ENCODE measurements around the gene TMEM179. TPM values are rescaled to one million over a fixed set of nuclear protein-coding genes. Genes with fewer than 3 reads are reported as not detected.

Gene TMEM179
- total RNA-seq, 1 donor from 2014 or later, result 20.2 TPM

GRCh38 chr14:104609666-104610065 is 5.1 kb upstream of the TMEM179 start:
- Mint-ChIP-seq H3K36me3 (ENCODE audit: low read depth) (no peaks in the 10 kb centered on the region), H3K4me1 (peaks cover 7% of the 10 kb centered on the region), H3K27ac (ENCODE audit: unreplicated experiment) (no peak overlapping the region), H3K27me3 (ENCODE audit: low read depth) (peaks cover 70% of the 10 kb centered on the region), H3K9me3 (peaks cover 5% of the 10 kb centered on the region), H3K4me3 (no peak overlapping the region)
- no peak for DNase-seq (ENCODE audit: low read depth, low spot score)
- TF ChIP-seq CTCF (conservative IDR thresholded peaks at IDR 0.05), result no peak

- DNase-seq (ENCODE audit: low read depth, low spot score), result no peak
- Mint-ChIP-seq H3K4me3 (peak overlapping the region; percentile 84), H3K27ac (ENCODE audit: unreplicated experiment) (no peak overlapping the region), H3K4me1 (peaks cover 20% of the 10 kb centered on the region), H3K27me3 (ENCODE audit: low read depth) (peaks cover 53% of the 10 kb centered on the region), H3K9me3 (no peaks in the 10 kb centered on the region), H3K36me3 (ENCODE audit: low read depth) (no peaks in the 10 kb centered on the region)
- no peak for TF ChIP-seq CTCF (conservative IDR thresholded peaks at IDR 0.05)
These were observed 716 bp downstream of the TMEM179 start for GRCh38 chr14:104603711-104604401.

GRCh38 chr14:104602933-104603325 is 1.6 kb downstream of the TMEM179 start:
- Mint-ChIP-seq H3K4me3 (no peak overlapping the region), H3K4me1 (peaks cover 20% of the 10 kb centered on the region), H3K27me3 (ENCODE audit: low read depth) (peaks cover 44% of the 10 kb centered on the region), H3K36me3 (ENCODE audit: low read depth) (no peaks in the 10 kb centered on the region), H3K9me3 (no peaks in the 10 kb centered on the region), H3K27ac (ENCODE audit: unreplicated experiment) (no peak overlapping the region)
- no peak for DNase-seq (ENCODE audit: low read depth, low spot score)
- no peak for TF ChIP-seq CTCF (conservative IDR thresholded peaks at IDR 0.05)

GRCh38 chr14:104602315-104602932 is 2.1 kb downstream of the TMEM179 start:
- TF ChIP-seq CTCF (conservative IDR thresholded peaks at IDR 0.05), result no peak
- H3K27ac Mint-ChIP-seq (ENCODE audit: unreplicated experiment), result no peak overlapping the region
- no peaks in the 10 kb centered on the region for H3K9me3 Mint-ChIP-seq
- peaks cover 20% of the 10 kb centered on the region for H3K4me1 Mint-ChIP-seq
- no peaks in the 10 kb centered on the region for H3K36me3 Mint-ChIP-seq (ENCODE audit: low read depth)
- peaks cover 39% of the 10 kb centered on the region for H3K27me3 Mint-ChIP-seq (ENCODE audit: low read depth)
- H3K4me3 Mint-ChIP-seq, result no peak overlapping the region
- DNase-seq (ENCODE audit: low read depth, low spot score), result no peak

GRCh38 chr14:104601786-104602185 is 2.8 kb downstream of the TMEM179 start:
- H3K36me3 Mint-ChIP-seq (ENCODE audit: low read depth), result no peaks in the 10 kb centered on the region
- H3K27ac Mint-ChIP-seq (ENCODE audit: unreplicated experiment), result no peak overlapping the region
- H3K9me3 Mint-ChIP-seq, result no peaks in the 10 kb centered on the region
- peaks cover 33% of the 10 kb centered on the region for H3K27me3 Mint-ChIP-seq (ENCODE audit: low read depth)
- H3K4me3 Mint-ChIP-seq, result no peak overlapping the region
- H3K4me1 Mint-ChIP-seq, result peaks cover 20% of the 10 kb centered on the region
- no peak for TF ChIP-seq CTCF (conservative IDR thresholded peaks at IDR 0.05)
- no peak for DNase-seq (ENCODE audit: low read depth, low spot score)

All from neural crest cell (in vitro differentiated cells).